Prostate gland (tissue), 2 donors: Measurements from ENCODE around the gene HOXA3.

Experiments
- POLR2A ChIP-seq: fragments of 450-650 bp; IDR thresholded peaks from one replicate; pipeline ENCODE4 v1.6.1; 2016; ENCODE audit warnings: antibody characterized with exemption, mild to moderate bottlenecking
- TF ChIP-seq, protein P1 (sequence below), 4 experiments: fragments of 200-600 bp in 2 of 4; fragments of 450-650 bp in 2 of 4; sonication (generic) in 2 of 4; IDR thresholded peaks; 1 replicate in 3 of 4; 2 replicates in 1 of 4; pipeline ENCODE4 v1.5.1; 2016 to 2019; ENCODE audit warnings: antibody characterized with exemption in 4 of 4, mild to moderate bottlenecking in 2 of 4, moderate library complexity in 2 of 4

DNA sequence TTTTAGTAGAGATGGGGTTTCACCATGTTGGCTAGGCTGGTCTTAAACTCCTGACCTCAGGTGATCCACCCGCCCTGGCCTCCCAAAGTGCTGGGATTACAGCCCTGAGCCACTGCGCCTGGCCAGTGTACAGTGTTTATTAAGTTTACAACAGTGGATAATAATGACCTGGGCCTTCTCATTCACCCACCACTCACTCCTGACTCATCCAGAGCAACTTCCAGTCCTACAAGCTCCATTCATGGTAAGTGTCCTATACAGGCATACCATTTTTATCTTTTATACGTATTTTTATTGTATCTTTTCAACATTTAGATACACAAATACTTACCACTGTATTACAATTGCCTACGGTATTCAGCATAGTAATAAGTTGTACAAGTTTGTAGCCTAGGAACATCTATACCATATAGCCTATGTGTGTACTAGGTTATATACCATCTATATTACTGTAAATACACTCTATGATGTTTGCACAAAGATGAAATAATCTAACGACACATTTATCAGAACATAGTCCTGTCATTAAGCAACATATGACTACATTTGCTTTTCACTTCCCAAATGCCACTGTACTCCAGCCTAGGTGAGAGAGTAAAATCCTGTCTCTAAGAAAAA is 73.7 kb downstream of the HOXA3 start:
- TF ChIP-seq, protein P1, sequence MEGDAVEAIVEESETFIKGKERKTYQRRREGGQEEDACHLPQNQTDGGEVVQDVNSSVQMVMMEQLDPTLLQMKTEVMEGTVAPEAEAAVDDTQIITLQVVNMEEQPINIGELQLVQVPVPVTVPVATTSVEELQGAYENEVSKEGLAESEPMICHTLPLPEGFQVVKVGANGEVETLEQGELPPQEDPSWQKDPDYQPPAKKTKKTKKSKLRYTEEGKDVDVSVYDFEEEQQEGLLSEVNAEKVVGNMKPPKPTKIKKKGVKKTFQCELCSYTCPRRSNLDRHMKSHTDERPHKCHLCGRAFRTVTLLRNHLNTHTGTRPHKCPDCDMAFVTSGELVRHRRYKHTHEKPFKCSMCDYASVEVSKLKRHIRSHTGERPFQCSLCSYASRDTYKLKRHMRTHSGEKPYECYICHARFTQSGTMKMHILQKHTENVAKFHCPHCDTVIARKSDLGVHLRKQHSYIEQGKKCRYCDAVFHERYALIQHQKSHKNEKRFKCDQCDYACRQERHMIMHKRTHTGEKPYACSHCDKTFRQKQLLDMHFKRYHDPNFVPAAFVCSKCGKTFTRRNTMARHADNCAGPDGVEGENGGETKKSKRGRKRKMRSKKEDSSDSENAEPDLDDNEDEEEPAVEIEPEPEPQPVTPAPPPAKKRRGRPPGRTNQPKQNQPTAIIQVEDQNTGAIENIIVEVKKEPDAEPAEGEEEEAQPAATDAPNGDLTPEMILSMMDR (IDR thresholded peaks at IDR 0.05) = no peak
- no peak for TF ChIP-seq POLR2A
